ENCODE data around the gene GAPDH.
A peak's percentile ranks its signal among the peaks of the same experiment; 100 is the strongest.

- TF ChIP-seq EZH2 (IDR thresholded peaks at IDR 0.05; ENCODE audit: insufficient read depth, low read length) (no peak), CTCF (IDR thresholded peaks at IDR 0.05; ENCODE audit: insufficient read depth, low read depth, low read length) (peak; percentile 68)
Observed at GRCh38 chr12:6563448-6564050, 29.2 kb downstream of the GAPDH start.

All from astrocyte (in vitro differentiated cells and primary cell).